HPDE6-E6E7 (cell line): ENCODE results near the gene FAM168A.

Experiments used
- DNase-seq: peaks from one replicate; pipeline ENCODE4 v3.0.0; 2011; ENCODE audit warnings: missing footprints; ENCODE audit errors: extremely low spot score

Gene FAM168A

DNA sequence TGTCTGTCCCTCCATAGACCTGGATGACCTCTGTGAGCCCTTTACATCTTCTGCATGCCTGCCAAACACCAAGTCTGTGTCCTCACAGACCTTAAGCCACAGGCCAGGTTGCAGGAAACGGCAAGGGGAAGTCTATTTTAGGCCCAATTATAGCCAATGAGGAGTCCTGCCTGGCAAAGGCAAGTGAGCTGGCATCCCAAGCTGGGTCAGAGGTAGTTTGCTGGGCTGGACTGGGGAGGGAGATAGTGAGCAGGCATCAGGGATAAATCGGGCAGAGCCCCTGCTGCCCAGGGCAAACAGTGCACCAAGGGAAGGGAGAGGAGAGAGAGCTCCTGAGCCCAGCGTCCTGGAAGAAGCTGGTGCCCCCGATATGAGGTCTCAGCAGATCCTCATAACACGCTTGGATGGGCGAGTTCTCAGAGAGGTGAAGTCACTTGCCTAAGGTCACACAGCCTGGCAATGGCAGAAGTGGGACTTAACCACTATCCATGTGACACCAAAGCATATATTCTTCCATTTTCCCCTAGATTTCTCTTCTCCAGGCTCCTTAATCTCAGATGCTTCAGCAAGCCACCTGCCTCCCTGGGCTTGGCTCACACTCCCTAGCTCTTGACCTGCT, 225.4 kb downstream of the FAM168A start:
- no peak for DNase-seq

GRCh38 chr11:73367482-73368024, 230.4 kb downstream of the FAM168A start:
- DNase-seq: no peak

DNA sequence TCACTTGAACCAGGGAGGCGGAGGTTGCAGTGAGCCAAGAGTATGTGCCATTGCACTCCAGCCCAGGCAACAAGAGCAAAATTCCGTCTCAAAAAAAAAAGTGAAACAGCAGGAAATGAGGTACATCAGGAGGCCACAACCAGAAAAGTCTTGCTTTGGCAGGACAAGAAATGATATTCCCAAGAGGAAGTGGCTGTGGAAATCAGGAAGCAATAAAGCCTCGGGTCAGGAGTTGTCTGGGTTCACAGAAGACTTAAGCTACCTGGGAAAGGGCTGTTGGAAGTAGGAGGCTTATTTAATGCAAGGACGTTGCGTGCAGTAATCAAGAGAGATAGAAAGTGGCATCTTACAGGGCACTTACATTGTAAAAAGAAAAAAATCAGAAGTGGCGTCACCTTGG, 231.0 kb downstream of the FAM168A start:
- no peak for DNase-seq

DNA sequence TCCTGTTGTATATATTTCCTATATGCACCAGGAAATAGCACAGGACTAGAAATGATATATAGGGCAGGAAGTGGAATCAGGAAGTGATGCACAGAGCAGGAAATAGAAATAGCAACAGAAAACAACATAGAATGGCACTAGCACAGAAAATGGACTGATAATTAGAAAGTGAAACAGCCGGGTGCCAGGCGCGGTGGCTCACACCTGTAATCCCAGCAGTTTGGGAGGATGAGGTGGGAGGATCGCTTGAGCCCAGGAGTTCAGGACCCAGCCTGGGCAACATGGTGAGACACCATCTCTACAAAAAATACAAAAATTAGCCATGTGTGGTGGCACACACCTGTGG, 231.7 kb downstream of the FAM168A start:
- DNase-seq: no peak

- DNase-seq: no peak
These were observed 232.3 kb downstream of the FAM168A start for GRCh38 chr11:73365352-73366264.

DNA sequence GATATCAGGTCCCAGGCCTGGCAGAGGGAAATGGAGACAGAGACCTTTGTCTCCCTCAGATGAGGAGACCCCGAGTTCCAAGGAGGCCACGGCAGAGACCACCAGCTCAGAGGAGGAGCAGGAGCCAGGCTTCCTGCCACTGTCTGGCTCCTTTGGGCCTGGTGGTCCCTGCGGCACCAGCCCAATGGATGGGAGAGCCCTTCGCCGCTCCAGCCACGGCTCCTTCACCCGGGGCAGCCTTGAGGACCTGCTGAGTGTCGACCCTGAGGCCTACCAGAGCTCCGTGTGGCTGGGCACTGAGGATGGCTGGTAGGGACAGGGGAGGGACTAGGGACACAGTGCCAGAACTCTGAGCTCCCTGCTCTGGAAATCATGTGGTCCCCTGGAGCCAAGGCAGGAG, 234.8 kb downstream of the FAM168A start:
- no peak for DNase-seq

DNA sequence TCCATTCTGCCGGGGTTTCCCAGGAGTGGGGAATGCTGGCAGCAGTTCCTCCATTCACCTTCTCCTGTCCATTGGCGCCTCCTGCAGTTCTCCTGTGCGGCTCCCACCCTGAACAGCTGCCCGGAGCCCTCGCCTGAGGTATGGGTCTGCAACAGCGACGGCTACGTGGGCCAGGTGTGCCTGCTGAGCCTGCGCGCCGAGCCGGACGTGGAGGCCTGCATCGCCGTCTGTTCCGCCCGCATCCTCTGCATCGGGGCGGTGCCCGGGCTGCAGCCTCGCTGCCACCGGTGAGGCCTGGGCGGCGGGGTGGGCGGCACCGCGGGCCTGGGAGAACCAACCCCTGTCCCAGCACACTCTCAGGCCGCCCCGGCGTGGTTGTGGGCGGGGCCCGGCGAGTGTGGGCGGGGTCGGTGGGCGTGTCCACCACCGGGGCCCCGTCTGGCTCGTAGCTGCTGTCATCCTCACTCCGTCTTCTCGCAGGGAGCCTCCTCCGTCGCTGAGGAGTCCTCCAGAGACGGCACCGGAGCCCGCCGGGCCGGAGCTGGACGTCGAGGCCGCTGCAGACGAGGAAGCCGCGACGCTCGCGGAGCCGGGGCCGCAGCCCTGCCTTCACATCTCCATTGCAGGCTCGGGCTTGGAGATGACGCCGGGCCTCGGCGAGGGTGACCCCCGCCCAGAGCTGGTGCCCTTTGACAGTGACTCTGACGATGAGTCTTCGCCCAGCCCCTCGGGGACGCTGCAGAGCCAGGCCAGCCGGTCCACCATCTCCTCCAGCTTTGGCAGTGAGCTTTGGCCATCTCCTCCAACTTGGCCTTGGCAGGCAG, 235.7 kb downstream of the FAM168A start:
- no peak for DNase-seq

DNA sequence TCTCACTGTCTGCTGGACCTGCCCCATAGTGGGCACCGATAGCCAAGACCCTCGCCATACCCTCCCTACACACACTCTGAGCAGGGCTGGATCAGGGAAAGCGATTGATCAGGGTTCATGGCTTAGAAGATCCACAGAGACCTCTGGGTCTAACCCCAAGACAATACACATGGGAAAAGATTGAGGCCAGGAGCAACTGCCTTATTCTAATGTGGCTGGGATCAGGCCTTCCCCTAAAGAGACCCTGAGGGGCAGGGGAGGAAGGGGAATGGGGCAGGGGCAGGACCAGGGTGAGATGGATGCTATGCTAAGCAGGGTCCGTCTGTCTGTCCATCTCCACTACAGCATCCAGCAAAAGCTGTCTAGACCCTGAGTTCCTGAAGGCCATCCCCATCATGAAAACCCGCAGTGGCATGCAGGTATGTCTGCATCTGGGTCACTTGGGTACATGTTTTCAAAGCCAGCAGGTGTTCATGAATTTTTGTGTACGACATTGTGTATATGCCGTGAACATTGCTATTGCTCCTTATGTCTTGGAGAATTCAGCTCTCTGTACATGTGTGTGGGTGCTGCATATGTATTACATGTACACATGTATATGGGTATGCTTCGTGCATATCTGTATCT, 237.1 kb downstream of the FAM168A start:
- DNase-seq: no peak

DNA sequence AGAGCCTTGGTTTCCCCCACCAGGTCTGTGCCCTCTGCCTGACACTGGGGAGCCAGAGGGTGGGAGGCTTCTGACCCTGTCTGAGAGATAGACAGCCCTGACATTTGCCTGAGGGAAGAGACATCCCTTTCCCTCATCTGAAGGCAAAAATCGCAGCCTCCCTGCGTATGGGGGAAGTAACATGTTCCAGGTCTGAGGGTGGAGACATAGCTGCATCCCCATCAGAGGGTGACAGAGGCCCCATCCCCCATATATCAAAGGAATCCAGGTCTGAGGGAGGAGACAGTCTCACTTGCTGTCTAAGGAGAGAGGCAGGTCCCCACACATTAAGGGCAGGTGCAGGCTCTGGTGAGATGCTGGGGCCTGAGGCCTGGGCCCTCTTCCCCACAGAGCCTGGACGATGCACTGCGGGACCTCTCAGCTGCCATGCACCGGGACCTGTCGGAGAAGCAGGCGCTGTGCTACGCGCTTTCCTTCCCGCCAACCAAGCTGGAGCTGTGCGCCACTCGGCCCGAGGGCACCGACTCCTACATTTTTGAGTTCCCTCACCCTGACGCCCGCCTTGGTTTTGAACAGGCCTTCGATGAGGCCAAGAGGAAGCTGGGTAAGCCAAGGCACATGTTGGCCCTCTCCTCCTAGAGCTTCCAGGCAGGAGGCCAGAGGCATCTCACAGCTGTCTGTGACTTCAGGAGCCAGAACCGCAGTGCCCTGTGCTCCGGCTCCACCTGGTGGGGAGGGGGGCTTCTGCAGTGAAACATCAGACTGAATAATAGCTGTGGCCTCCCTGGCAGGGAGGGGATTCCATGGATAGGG, 237.8 kb downstream of the FAM168A start:
- DNase-seq: no peak

GRCh38 chr11:73359341-73359740, 238.6 kb downstream of the FAM168A start:
- DNase-seq: no peak

- no peak for DNase-seq
These were observed 239.8 kb downstream of the FAM168A start for GRCh38 chr11:73358071-73358470.

DNA sequence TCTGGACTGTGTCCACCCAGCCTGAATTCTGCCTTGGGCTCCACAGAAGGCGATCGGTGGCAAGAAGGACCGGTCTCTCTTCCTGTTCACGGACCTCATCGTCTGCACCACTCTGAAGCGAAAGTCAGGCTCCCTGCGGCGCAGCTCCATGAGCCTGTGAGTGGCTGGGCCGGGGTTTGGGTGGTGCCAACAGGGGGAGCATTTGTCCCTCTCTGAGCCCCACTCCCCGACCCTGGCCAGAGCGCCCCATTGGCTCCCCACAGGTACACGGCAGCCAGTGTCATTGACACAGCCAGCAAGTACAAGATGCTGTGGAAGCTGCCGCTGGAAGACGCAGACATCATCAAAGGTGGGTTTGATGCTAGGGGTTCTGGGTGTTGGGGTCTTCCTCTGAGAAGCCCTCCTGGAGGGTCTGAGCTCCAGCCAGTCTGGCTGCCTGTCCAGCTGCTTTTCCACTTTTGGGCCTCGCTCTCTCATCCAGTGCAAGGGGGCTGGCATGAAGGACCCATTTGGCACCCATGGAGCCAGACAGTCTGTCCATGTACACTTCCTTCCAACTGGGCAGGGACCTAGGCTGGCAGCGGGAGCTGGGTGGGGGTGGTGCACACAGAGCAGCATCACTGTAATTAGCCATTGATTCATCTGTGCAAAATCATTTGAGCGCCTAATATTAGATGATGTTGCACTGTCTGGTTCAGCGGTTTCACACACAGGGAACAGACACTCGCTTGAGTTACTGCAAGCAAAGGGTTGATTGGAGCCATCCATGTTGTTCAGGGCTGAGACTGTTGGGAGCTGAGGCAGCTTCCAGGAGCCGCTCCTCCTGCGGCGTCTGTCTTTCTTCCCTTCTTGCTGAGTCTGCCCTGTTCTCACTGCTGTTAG, 240.7 kb downstream of the FAM168A start:
- no peak for DNase-seq

DNA sequence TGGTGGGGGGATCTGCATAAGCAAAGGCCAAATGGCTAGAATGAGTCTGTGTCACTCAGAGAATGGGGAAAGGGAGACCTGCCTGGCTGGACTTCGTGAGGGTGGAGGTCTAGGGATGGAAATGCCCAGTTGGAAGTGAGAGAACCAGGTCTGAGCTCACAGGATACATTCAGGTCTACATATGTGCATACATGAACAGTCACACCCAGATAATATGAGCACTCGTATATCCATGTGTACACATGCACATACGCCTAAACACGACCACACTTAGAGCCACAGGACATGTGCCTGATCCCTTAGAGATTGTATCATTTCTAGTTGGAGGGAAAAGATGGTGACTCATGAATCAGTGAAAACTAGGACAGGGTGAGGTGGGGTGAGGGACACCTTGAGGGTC, 242.8 kb downstream of the FAM168A start:
- DNase-seq: no peak

GRCh38 chr11:73353422-73353821, 244.5 kb downstream of the FAM168A start:
- DNase-seq: no peak

- DNase-seq: peak; percentile 81
These were observed 246.8 kb downstream of the FAM168A start for GRCh38 chr11:73350908-73351636.
